Pulmonary artery endothelial cell (primary cell): ENCODE data around the gene MDN1. TPM values are rescaled to one million over a fixed set of nuclear protein-coding genes. Genes with fewer than 3 reads are reported as not detected.
"Not testable (repeated sequence)": the region's sequence is repeated elsewhere in the genome, so short reads cannot be mapped to it uniquely, and the experiment has no call there.

ENCODE experiments used
- DNase-seq: peaks from one replicate; pipeline ENCODE4 v3.0.0-alpha.2; 2011; ENCODE audit warnings: low read depth, low spot score
- total RNA-seq: library from RNA; depleted of rRNA; stranded (reverse); fragments of >200 nt; gene quantifications from 2 replicates; pipeline ENCODE4 v1.2.3, GENCODE V29; 2014

Gene MDN1
- total RNA-seq, 1 donor from 2014 or later: 30.5 TPM

GRCh38 chr6:89660981-89661380 is 158.6 kb downstream of the MDN1 start:
- no peak for DNase-seq

- no peak for DNase-seq
Measured at GRCh38 chr6:89657445-89658158, 162.0 kb downstream of the MDN1 start.

- no peak for DNase-seq
Measured at GRCh38 chr6:89655122-89655521, 164.5 kb downstream of the MDN1 start.

GRCh38 chr6:89650579-89650978 is 169.0 kb downstream of the MDN1 start:
- no peak for DNase-seq

- no peak for DNase-seq
Measured at GRCh38 chr6:89649682-89650081, 169.9 kb downstream of the MDN1 start.

GRCh38 chr6:89644864-89645263 is 174.7 kb downstream of the MDN1 start:
- no peak for DNase-seq

- no peak for DNase-seq
Measured at GRCh38 chr6:89643406-89643805, 176.2 kb downstream of the MDN1 start.

GRCh38 chr6:89642956-89643355 is 176.6 kb downstream of the MDN1 start:
- no peak for DNase-seq

GRCh38 chr6:89641581-89641980 is 178.0 kb downstream of the MDN1 start:
- DNase-seq: not testable (repeated sequence)

- DNase-seq: no peak
Measured at GRCh38 chr6:89640804-89641203, 178.8 kb downstream of the MDN1 start.

- peak; percentile 70 for DNase-seq
Measured at GRCh38 chr6:89638320-89639195, 181.0 kb downstream of the MDN1 start, which contains the start of gene LYRM2. LYRM2 (minus strand) TSS chr6:89638747; CDS start chr6:89638716, 31 bp downstream.

- DNase-seq: no peak
Measured at GRCh38 chr6:89637960-89638319, 181.7 kb downstream of the MDN1 start.

- DNase-seq: not testable (repeated sequence)
Measured at GRCh38 chr6:89636412-89636811, 183.2 kb downstream of the MDN1 start.

- DNase-seq: no peak
Measured at GRCh38 chr6:89630488-89630887, 189.1 kb downstream of the MDN1 start.

GRCh38 chr6:89623749-89624148 is 195.8 kb downstream of the MDN1 start:
- DNase-seq: no peak

GRCh38 chr6:89619567-89619966 is 200.0 kb downstream of the MDN1 start:
- DNase-seq: no peak

GRCh38 chr6:89618026-89618425 is 201.6 kb downstream of the MDN1 start:
- no peak for DNase-seq

GRCh38 chr6:89616531-89616930 is 203.1 kb downstream of the MDN1 start:
- no peak for DNase-seq

GRCh38 chr6:89615882-89616281 is 203.7 kb downstream of the MDN1 start:
- DNase-seq: no peak

- DNase-seq: no peak
Measured at GRCh38 chr6:89613790-89614189, 205.8 kb downstream of the MDN1 start.

- no peak for DNase-seq
Measured at GRCh38 chr6:89612121-89612520, 207.5 kb downstream of the MDN1 start.

GRCh38 chr6:89611666-89612065 is 207.9 kb downstream of the MDN1 start:
- DNase-seq: no peak
